ENCODE measurements around the gene CDK16.

CDK16 gene

DNA sequence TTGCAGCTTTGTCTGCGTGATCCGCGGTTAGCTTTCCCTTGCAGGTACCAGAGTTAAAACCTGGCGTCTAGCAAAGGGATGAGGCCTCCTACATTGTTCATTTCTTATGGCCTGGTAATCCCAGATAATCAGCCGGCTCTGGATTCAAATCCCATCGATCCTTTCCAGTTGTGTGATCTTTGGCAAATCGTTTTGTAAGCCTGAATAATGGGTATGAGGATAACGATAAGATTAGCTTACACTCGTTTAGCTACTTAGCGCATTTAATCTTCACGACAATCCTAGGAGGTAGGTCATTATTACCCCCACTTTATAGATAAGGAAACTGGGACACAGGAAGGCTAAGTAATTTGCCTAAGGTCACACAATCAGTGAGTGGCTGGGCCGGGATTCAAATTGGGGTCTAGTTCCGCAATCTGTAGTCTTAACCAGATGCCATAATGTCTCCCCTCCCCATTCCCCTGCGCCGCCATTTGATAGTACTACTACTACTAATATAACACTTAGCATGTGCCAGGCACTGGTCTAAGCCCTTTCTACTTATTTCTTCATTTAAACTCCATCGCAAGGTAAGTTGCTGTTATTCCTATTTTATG lies 26.6 kb upstream of the CDK16 start:
- H3K4me3 ChIP-seq (ENCODE audit: low read length) = peak overlapping the region; percentile 69
- DNase-seq (ENCODE audit: low read depth) = no peak
- TF ChIP-seq CTCF (conservative IDR thresholded peaks at IDR 0.05; ENCODE audit: low read length) = no peak

DNA sequence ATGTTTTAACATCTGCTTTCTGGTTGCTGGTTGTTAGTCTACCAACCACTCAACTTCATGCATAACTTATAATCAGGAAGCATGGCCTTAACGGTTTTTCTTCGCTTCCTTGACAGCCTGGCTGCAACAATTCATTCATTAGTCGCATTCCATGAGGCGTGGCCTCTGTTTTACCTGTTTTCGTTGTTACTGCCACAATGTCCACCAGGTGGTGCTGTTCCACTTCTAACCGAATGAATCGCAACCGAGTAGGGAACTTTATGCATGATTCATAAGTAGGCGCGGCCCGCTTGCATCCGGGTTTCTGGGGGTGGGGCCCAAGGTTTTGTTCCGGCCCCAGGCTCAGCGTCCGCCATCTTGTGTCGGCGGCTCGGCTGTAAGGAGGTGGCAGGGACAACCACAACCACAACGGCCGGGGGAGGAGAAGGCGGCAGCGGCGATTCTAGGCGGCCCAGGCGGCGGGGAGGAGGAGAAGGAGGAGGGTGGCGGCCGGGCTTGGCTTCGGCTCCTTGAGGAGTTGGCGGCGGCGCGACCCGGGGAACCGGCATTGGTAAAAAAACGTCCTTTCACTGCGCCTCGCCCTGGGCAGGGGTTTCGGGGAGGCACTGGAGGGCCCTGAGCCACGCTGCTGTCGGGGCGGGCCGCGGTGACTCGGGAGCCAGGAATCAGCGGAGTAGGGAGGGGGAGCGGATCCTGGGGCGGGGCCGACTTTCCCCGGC lies 24.8 kb upstream of the CDK16 start, which contains the start of gene UBA1:
TSS of gene UBA1 (plus strand) at position 355 of the 719 bp plus-strand sequence. CDS start 4,974 bp downstream, outside the sequence.
- TF ChIP-seq CTCF (conservative IDR thresholded peaks at IDR 0.05; ENCODE audit: low read length) = peak; percentile 64
- H3K4me3 ChIP-seq (ENCODE audit: low read length) = peak within 1 kb of the TSS; percentile 74
- peak; percentile 91 for DNase-seq (ENCODE audit: low read depth)

DNA sequence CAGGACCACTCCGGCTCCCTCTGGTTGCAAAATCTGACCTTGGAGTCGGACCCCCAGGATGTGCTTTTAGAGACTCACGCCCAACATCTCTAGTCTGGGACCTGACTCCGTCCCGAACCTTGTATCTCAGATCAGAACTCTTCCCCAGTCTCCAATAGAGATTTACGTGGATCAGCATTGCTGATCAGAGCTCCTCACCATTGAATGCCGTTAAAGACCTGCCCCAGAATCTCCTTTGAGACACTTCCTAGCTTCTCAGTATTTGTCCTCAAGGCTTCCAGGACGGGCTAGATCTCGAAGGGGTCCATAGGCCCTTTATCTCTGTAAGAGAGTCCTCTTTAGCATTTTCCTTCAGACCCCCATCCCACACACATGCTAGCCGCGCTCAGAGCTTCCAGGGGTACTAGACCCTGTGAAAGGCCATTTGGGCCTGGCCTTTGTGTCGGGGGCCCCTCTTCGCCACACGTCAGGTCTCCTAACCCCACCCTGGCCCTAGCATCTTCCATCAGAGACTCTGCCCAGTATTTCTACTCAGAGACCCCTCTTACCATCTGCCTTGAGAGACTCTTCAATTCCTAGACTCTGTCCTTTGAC lies 24.2 kb upstream of the CDK16 start:
- TF ChIP-seq CTCF (conservative IDR thresholded peaks at IDR 0.05; ENCODE audit: low read length) = no peak
- peak overlapping the region; percentile 74 for H3K4me3 ChIP-seq (ENCODE audit: low read length)
- no peak for DNase-seq (ENCODE audit: low read depth)

DNA sequence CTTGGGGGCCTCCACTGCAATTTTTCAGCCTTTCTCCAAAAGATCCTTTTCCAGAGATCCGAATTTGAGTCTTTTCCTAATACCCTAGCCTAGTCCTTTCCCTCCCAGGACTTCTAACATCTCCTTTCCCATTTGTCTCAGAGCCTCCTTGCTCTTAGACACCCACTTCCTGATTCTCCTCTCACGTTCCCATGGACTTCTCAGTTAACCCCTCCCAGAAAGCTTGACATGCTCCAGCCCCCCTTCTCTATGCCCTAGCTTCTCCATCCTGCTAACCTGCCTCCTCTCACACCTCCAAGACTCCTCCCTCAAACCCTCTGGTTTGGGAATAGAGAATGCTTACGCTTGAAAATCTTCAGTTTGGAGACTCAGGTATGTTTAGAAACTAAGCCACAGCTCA lies 22.4 kb upstream of the CDK16 start:
- H3K4me3 ChIP-seq (ENCODE audit: low read length) = peak overlapping the region; percentile 34
- DNase-seq (ENCODE audit: low read depth) = no peak
- no peak for TF ChIP-seq CTCF (conservative IDR thresholded peaks at IDR 0.05; ENCODE audit: low read length)

DNA sequence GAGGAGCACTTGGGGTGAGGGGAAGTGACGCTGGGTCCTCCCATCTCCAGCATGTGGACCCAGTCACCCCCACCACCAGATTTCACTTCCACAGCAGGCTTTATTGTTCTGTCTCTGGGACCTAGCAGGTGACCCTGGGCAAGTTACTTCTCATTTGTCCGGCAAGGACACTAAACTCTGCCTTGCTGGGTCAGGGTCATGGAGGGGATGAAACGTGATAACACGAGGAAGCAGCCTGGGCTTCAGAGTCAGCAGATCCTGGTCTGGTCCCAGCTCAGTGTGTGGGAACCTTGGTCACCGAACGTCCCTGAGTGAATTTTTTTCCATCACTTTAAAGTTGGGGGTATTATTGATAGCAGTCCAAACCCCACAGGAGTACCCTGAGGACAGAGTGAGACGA lies 21.0 kb upstream of the CDK16 start:
- no peak for DNase-seq (ENCODE audit: low read depth)
- TF ChIP-seq CTCF (conservative IDR thresholded peaks at IDR 0.05; ENCODE audit: low read length) = no peak
- H3K4me3 ChIP-seq (ENCODE audit: low read length) = peak overlapping the region; percentile 9; the same call in 1 of the 2 replicates

GRCh38 chrX:47198026-47198686 lies 20.3 kb upstream of the CDK16 start:
- no peak overlapping the region for H3K4me3 ChIP-seq (ENCODE audit: low read length)
- TF ChIP-seq CTCF (conservative IDR thresholded peaks at IDR 0.05; ENCODE audit: low read length) = no peak
- DNase-seq (ENCODE audit: low read depth) = peak; percentile 68
